ENCODE data around the gene ZNF568.

- TF ChIP-seq, protein P1, sequence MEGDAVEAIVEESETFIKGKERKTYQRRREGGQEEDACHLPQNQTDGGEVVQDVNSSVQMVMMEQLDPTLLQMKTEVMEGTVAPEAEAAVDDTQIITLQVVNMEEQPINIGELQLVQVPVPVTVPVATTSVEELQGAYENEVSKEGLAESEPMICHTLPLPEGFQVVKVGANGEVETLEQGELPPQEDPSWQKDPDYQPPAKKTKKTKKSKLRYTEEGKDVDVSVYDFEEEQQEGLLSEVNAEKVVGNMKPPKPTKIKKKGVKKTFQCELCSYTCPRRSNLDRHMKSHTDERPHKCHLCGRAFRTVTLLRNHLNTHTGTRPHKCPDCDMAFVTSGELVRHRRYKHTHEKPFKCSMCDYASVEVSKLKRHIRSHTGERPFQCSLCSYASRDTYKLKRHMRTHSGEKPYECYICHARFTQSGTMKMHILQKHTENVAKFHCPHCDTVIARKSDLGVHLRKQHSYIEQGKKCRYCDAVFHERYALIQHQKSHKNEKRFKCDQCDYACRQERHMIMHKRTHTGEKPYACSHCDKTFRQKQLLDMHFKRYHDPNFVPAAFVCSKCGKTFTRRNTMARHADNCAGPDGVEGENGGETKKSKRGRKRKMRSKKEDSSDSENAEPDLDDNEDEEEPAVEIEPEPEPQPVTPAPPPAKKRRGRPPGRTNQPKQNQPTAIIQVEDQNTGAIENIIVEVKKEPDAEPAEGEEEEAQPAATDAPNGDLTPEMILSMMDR (conservative IDR thresholded peaks at IDR 0.05; ENCODE audit: low read depth, low read length): no peak
- no peak for TF ChIP-seq EZH2 (IDR thresholded peaks at IDR 0.05; ENCODE audit: borderline replicate concordance, low read depth, low read length, poor library complexity, severe bottlenecking)
These were observed 81.2 kb downstream of the ZNF568 start for GRCh38 chr19:36997152-36997842.
